NCI-H1417 treated with DMSO at 0.1 percent for 48 hours (cell line): ENCODE measurements around the gene ANXA6.

ENCODE experiments used
- DNase-seq: peaks from one replicate; lab custom pipeline; 2025; lab: John Stamatoyannopoulos, UW

ANXA6 gene

GRCh38 chr5:151128817-151129216, 28.8 kb downstream of the ANXA6 start:
- no peak for DNase-seq

GRCh38 chr5:151127926-151128325, 29.7 kb downstream of the ANXA6 start:
- DNase-seq, result no peak

GRCh38 chr5:151126199-151126645, 31.4 kb downstream of the ANXA6 start:
- DNase-seq, result no peak

- DNase-seq, result no peak
Observed at GRCh38 chr5:151125421-151125820, 32.2 kb downstream of the ANXA6 start.

- no peak for DNase-seq
Observed at GRCh38 chr5:151123897-151124751, 33.5 kb downstream of the ANXA6 start.

GRCh38 chr5:151122828-151123227, 34.8 kb downstream of the ANXA6 start:
- no peak for DNase-seq

- DNase-seq, result no peak
Observed at GRCh38 chr5:151121665-151122064, 35.9 kb downstream of the ANXA6 start.

GRCh38 chr5:151121095-151121494, 36.5 kb downstream of the ANXA6 start:
- DNase-seq, result no peak

GRCh38 chr5:151118913-151119575, 38.5 kb downstream of the ANXA6 start:
- no peak for DNase-seq

GRCh38 chr5:151115272-151115905, 42.2 kb downstream of the ANXA6 start:
- DNase-seq, result no peak

GRCh38 chr5:151113651-151114050, 43.9 kb downstream of the ANXA6 start:
- no peak for DNase-seq

- no peak for DNase-seq
Observed at GRCh38 chr5:151110992-151111391, 46.6 kb downstream of the ANXA6 start.

GRCh38 chr5:151110122-151110681, 47.4 kb downstream of the ANXA6 start:
- no peak for DNase-seq

- no peak for DNase-seq
Observed at GRCh38 chr5:151108566-151108965, 49.0 kb downstream of the ANXA6 start.

- no peak for DNase-seq
Observed at GRCh38 chr5:151107738-151108520, 49.6 kb downstream of the ANXA6 start.

GRCh38 chr5:151107084-151107483, 50.5 kb downstream of the ANXA6 start:
- no peak for DNase-seq

- DNase-seq, result no peak
Observed at GRCh38 chr5:151106509-151106908, 51.1 kb downstream of the ANXA6 start.

GRCh38 chr5:151106043-151106442, 51.5 kb downstream of the ANXA6 start:
- no peak for DNase-seq

GRCh38 chr5:151105561-151105960, 52.0 kb downstream of the ANXA6 start:
- DNase-seq, result no peak

- no peak for DNase-seq
Observed at GRCh38 chr5:151104795-151105194, 52.8 kb downstream of the ANXA6 start.

- no peak for DNase-seq
Observed at GRCh38 chr5:151101746-151102145, 55.8 kb downstream of the ANXA6 start.

GRCh38 chr5:151101151-151101550, 56.4 kb downstream of the ANXA6 start:
- no peak for DNase-seq
